ENCODE data around the gene PPFIA2. TPM values are rescaled to one million over a fixed set of nuclear protein-coding genes. Genes with fewer than 3 reads are reported as not detected.

Gene PPFIA2
- total RNA-seq, 1 experiment from 2014 or later = not detected

GRCh38 chr12:81441629-81442028, 317.5 kb downstream of the PPFIA2 start:
- CTCF ChIA-PET = no interaction called here
- no peak for DNase-seq
- Mint-ChIP-seq H3K27me3 (ENCODE audit: insufficient read depth, unreplicated experiment) (peaks cover 3% of the 10 kb centered on the region), H3K4me3 (ENCODE audit: unreplicated experiment) (no peak overlapping the region), H3K27ac (ENCODE audit: unreplicated experiment) (no peak overlapping the region), H3K4me1 (ENCODE audit: low read depth, unreplicated experiment) (no peaks in the 10 kb centered on the region), H3K9me3 (ENCODE audit: unreplicated experiment) (no peaks in the 10 kb centered on the region), H3K36me3 (ENCODE audit: insufficient read depth, unreplicated experiment) (no peaks in the 10 kb centered on the region)
- no peaks in the 10 kb centered on the region for H3K4me1 ChIP-seq
- intact Hi-C loops (cut with micrococcal nuclease; ENCODE audit: unreplicated experiment) = no loop called here
- no peaks in the 10 kb centered on the region for H3K9me3 ChIP-seq
- no peaks in the 10 kb centered on the region for H3K36me3 ChIP-seq (ENCODE audit: control insufficient read depth, insufficient read depth, low read length)
- no peak for TF ChIP-seq CTCF (IDR thresholded peaks at IDR 0.05; ENCODE audit: insufficient read depth in 1 of 2, low read depth in 1 of 2, low read length in 1 of 2, severe bottlenecking in 1 of 2, unreplicated experiment in 1 of 2)
- no peaks in the 10 kb centered on the region for H3K27me3 ChIP-seq (replicated peaks; ENCODE audit: control insufficient read depth, insufficient read depth, low read length)
- POLR2A ChIA-PET = no interaction called here
- no TSS peak for BruUV-seq (replicated peaks)
- no peak overlapping the region for H3K4me3 ChIP-seq (ENCODE audit: low read depth, low read length)

GRCh38 chr12:81440001-81440400, 319.1 kb downstream of the PPFIA2 start:
- H3K36me3 Mint-ChIP-seq (ENCODE audit: insufficient read depth, unreplicated experiment) = no peaks in the 10 kb centered on the region
- ChIA-PET POLR2A (no interaction called here), CTCF (interaction anchor here (0.5 kb wide), 1 partner anchor 88 kb away, joined by 5 read pairs; no protein-coding TSS in a partner anchor)
- no peak overlapping the region for H3K27ac Mint-ChIP-seq (ENCODE audit: unreplicated experiment)
- H3K4me3 Mint-ChIP-seq (ENCODE audit: unreplicated experiment) = no peak overlapping the region
- Histone ChIP-seq H3K9me3 (no peaks in the 10 kb centered on the region), H3K36me3 (ENCODE audit: control insufficient read depth, insufficient read depth, low read length) (no peaks in the 10 kb centered on the region), H3K4me1 (no peaks in the 10 kb centered on the region), H3K4me3 (ENCODE audit: low read depth, low read length) (no peak overlapping the region), H3K27me3 (replicated peaks; ENCODE audit: control insufficient read depth, insufficient read depth, low read length) (no peaks in the 10 kb centered on the region)
- intact Hi-C loops (cut with micrococcal nuclease; ENCODE audit: unreplicated experiment) = no loop called here
- H3K27me3 Mint-ChIP-seq (ENCODE audit: insufficient read depth, unreplicated experiment) = no peaks in the 10 kb centered on the region
- H3K9me3 Mint-ChIP-seq (ENCODE audit: unreplicated experiment) = no peaks in the 10 kb centered on the region
- TF ChIP-seq CTCF (IDR thresholded peaks at IDR 0.05; ENCODE audit: insufficient read depth in 1 of 2, low read depth in 1 of 2, low read length in 1 of 2, severe bottlenecking in 1 of 2, unreplicated experiment in 1 of 2) = no peak
- BruUV-seq (replicated peaks) = no TSS peak
- no peak for DNase-seq
- no peaks in the 10 kb centered on the region for H3K4me1 Mint-ChIP-seq (ENCODE audit: low read depth, unreplicated experiment)

- no peaks in the 10 kb centered on the region for H3K27me3 Mint-ChIP-seq (ENCODE audit: insufficient read depth, unreplicated experiment)
- CTCF ChIA-PET = interaction anchor here (0.5 kb wide), 1 partner anchor 88 kb away, joined by 5 read pairs; no protein-coding TSS in a partner anchor
Measured at GRCh38 chr12:81439344-81439743, 319.8 kb downstream of the PPFIA2 start.

More at GRCh38 chr12:81439344-81439743, 319.8 kb downstream of the PPFIA2 start:
- H3K27me3 ChIP-seq (replicated peaks; ENCODE audit: control insufficient read depth, insufficient read depth, low read length) = no peaks in the 10 kb centered on the region
- H3K36me3 ChIP-seq (ENCODE audit: control insufficient read depth, insufficient read depth, low read length) = no peaks in the 10 kb centered on the region
- H3K4me3 ChIP-seq (ENCODE audit: low read depth, low read length) = no peak overlapping the region
- H3K4me1 Mint-ChIP-seq (ENCODE audit: low read depth, unreplicated experiment) = no peaks in the 10 kb centered on the region
- BruUV-seq (replicated peaks) = no TSS peak
- intact Hi-C loops (cut with micrococcal nuclease; ENCODE audit: unreplicated experiment) = no loop called here
- H3K36me3 Mint-ChIP-seq (ENCODE audit: insufficient read depth, unreplicated experiment) = no peaks in the 10 kb centered on the region
- H3K27ac Mint-ChIP-seq (ENCODE audit: unreplicated experiment) = no peak overlapping the region
- no peaks in the 10 kb centered on the region for H3K4me1 ChIP-seq
- no peaks in the 10 kb centered on the region for H3K9me3 ChIP-seq
- POLR2A ChIA-PET = no interaction called here
- no peak overlapping the region for H3K4me3 Mint-ChIP-seq (ENCODE audit: unreplicated experiment)
- H3K9me3 Mint-ChIP-seq (ENCODE audit: unreplicated experiment) = no peaks in the 10 kb centered on the region
- DNase-seq = no peak
- TF ChIP-seq CTCF (IDR thresholded peaks at IDR 0.05; ENCODE audit: insufficient read depth in 1 of 2, low read depth in 1 of 2, low read length in 1 of 2, severe bottlenecking in 1 of 2, unreplicated experiment in 1 of 2) = no peak
